Measurements from ENCODE around the gene PACS2.

DNA sequence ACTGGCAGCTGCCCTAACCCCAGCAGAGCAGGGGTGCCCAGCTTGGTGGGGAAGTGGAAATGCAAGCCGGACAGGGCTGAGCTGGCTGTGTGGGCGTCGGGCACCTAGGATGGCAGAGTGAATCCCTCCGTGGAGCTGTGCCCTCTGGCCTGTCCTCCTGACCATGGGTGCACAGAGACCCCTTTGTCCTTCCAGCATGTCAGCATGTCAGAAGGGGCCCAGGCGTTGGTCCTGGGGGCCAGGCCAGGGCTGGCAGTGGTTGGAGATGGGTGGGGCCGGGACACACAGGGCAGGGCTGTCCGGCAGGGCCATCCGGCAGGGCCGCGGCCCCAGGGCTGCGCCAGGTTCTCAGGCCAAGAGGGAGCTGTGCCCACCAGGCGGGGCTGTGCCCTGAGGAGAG lies 75.0 kb downstream of the PACS2 start:
- TF ChIP-seq EP300 (IDR thresholded peaks at IDR 0.05) (no peak), POLR2A (IDR thresholded peaks at IDR 0.05) (no peak)
- TF ChIP-seq, protein P1, sequence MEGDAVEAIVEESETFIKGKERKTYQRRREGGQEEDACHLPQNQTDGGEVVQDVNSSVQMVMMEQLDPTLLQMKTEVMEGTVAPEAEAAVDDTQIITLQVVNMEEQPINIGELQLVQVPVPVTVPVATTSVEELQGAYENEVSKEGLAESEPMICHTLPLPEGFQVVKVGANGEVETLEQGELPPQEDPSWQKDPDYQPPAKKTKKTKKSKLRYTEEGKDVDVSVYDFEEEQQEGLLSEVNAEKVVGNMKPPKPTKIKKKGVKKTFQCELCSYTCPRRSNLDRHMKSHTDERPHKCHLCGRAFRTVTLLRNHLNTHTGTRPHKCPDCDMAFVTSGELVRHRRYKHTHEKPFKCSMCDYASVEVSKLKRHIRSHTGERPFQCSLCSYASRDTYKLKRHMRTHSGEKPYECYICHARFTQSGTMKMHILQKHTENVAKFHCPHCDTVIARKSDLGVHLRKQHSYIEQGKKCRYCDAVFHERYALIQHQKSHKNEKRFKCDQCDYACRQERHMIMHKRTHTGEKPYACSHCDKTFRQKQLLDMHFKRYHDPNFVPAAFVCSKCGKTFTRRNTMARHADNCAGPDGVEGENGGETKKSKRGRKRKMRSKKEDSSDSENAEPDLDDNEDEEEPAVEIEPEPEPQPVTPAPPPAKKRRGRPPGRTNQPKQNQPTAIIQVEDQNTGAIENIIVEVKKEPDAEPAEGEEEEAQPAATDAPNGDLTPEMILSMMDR (IDR thresholded peaks at IDR 0.05), result no peak
